A673 (cell line): Measurements from ENCODE around the gene GRAMD1B. TPM values are rescaled to one million over a fixed set of nuclear protein-coding genes. Genes with fewer than 3 reads are reported as not detected.

Source experiments
- BruUV-seq: library from RNA; stranded (reverse); fragments of 400-500 nt; replicated peaks from 2 replicates; lab custom pipeline; 2021; lab: Mats Ljungman, UMichigan
- CTCF ChIA-PET: fragments of 300-600 bp; sonication (Branson Sonifier 250); formaldehyde crosslinking; loops from one replicate; lab custom pipeline; 2022; ENCODE audit warnings: antibody characterized with exemption; lab: Charles Lee
- POLR2A ChIA-PET: fragments of 300-600 bp; sonication (Branson Sonifier 250); formaldehyde crosslinking; loops from one replicate; lab custom pipeline; 2022; ENCODE audit warnings: antibody characterized with exemption; ENCODE audit not compliant: low non-redundant PET; lab: Charles Lee
- DNase-seq: peaks from one replicate; pipeline ENCODE4 v3.0.0-alpha.2; 2015; ENCODE audit warnings: low spot score
- H3K27ac ChIP-seq: fragments of 200-600 bp; sonication (generic); 2 replicates; pipeline ENCODE4 v1.5.1; 2016; ENCODE audit warnings: mixed run types, low read depth, mild to moderate bottlenecking, mixed read lengths, antibody characterized with exemption, low read length; ENCODE audit not compliant: poor library complexity, severe bottlenecking
- H3K27me3 ChIP-seq: fragments of 200-600 bp; sonication (generic); replicated peaks from 2 replicates; pipeline ENCODE4 v1.6.1; 2017; ENCODE audit warnings: mixed run types, low read depth, mild to moderate bottlenecking, mixed read lengths, antibody characterized with exemption, low read length; ENCODE audit not compliant: insufficient read depth, poor library complexity
- H3K36me3 ChIP-seq: fragments of 200-600 bp; sonication (generic); 2 replicates; pipeline ENCODE4 v1.6.1; 2016; ENCODE audit warnings: mixed run types, mild to moderate bottlenecking, mixed read lengths, antibody characterized with exemption, low read length; ENCODE audit not compliant: insufficient read depth, poor library complexity, severe bottlenecking
- H3K4me1 ChIP-seq: fragments of 200-600 bp; sonication (generic); 2 replicates; pipeline ENCODE4 v1.6.1; 2017; ENCODE audit warnings: mixed run types, mild to moderate bottlenecking, mixed read lengths, antibody characterized with exemption, low read length; ENCODE audit not compliant: insufficient read depth, poor library complexity, severe bottlenecking
- H3K4me3 ChIP-seq: fragments of 200-600 bp; sonication (generic); 2 replicates; pipeline ENCODE4 v1.5.1; 2016; ENCODE audit warnings: low read depth, mixed run types, mild to moderate bottlenecking, mixed read lengths, low read length; ENCODE audit not compliant: poor library complexity, severe bottlenecking
- H3K9me3 ChIP-seq: fragments of 200-600 bp; sonication (generic); 2 replicates; pipeline ENCODE4 v1.6.1; 2016; ENCODE audit warnings: mixed run types, low read depth, mild to moderate bottlenecking, mixed read lengths, antibody characterized with exemption, low read length; ENCODE audit not compliant: poor library complexity, severe bottlenecking
- CTCF ChIP-seq: fragments of 300-800, 200-600 bp; sonication (generic); conservative IDR thresholded peaks from 2 replicates; pipeline ENCODE4 v1.5.1; 2017; ENCODE audit warnings: low read depth, mild to moderate bottlenecking, antibody characterized with exemption, low read length, moderate library complexity, mixed read lengths
- EZH2 ChIP-seq: fragments of 200-600 bp; sonication (generic); IDR thresholded peaks from 2 replicates; pipeline ENCODE4 v1.6.1; 2017; ENCODE audit warnings: borderline replicate concordance, low read depth, mild to moderate bottlenecking, mixed read lengths, antibody characterized with exemption, low read length; ENCODE audit not compliant: poor library complexity, severe bottlenecking
- intact Hi-C: fragments of 100-400 bp; cut with micrococcal nuclease; formaldehyde crosslinking; loops from one replicate; pipeline ENCODE4 v1.10.0; 2022; ENCODE audit not compliant: unreplicated experiment
- total RNA-seq: library from RNA; stranded (reverse); gene quantifications from 2 replicates; pipeline ENCODE4 v1.2.3, GENCODE V29; 2021

Gene GRAMD1B
- total RNA-seq, 1 experiment from 2014 or later, result 13.0 TPM

- no peak for DNase-seq
- TF ChIP-seq EZH2 (no peak), CTCF (no peak)
- H3K4me3 ChIP-seq, result no peak overlapping the region
- POLR2A ChIA-PET, result interaction anchor here (0.7 kb wide), 1 partner anchor 185 kb away, joined by 3 read pairs; no protein-coding TSS in a partner anchor
- no peaks in the 10 kb centered on the region for H3K27me3 ChIP-seq
- H3K9me3 ChIP-seq, result no peaks in the 10 kb centered on the region
- intact Hi-C loops, result no loop called here
- no peak overlapping the region for H3K27ac ChIP-seq
- CTCF ChIA-PET, result no interaction called here
- H3K36me3 ChIP-seq, result no peaks in the 10 kb centered on the region
- no TSS peak for BruUV-seq
- H3K4me1 ChIP-seq, result peaks cover 5% of the 10 kb centered on the region
Measured at GRCh38 chr11:123481640-123482039, 51.6 kb downstream of the GRAMD1B start.

- no peak for DNase-seq
- TF ChIP-seq EZH2 (no peak), CTCF (no peak)
- intact Hi-C loops, result no loop called here
- no TSS peak for BruUV-seq
- Histone ChIP-seq H3K36me3 (no peaks in the 10 kb centered on the region), H3K4me1 (peaks cover 5% of the 10 kb centered on the region), H3K9me3 (no peaks in the 10 kb centered on the region), H3K27me3 (no peaks in the 10 kb centered on the region), H3K27ac (no peak overlapping the region), H3K4me3 (no peak overlapping the region)
- CTCF ChIA-PET, result no interaction called here
- POLR2A ChIA-PET, result interaction anchor here (0.7 kb wide), 1 partner anchor 185 kb away, joined by 3 read pairs; no protein-coding TSS in a partner anchor
Measured at GRCh38 chr11:123482218-123482617, 52.1 kb downstream of the GRAMD1B start.

GRCh38 chr11:123483058-123483457 is 53.0 kb downstream of the GRAMD1B start:
- Histone ChIP-seq H3K27me3 (no peaks in the 10 kb centered on the region), H3K4me1 (peaks cover 2% of the 10 kb centered on the region), H3K9me3 (no peaks in the 10 kb centered on the region), H3K36me3 (no peaks in the 10 kb centered on the region), H3K27ac (no peak overlapping the region), H3K4me3 (no peak overlapping the region)
- ChIA-PET POLR2A (no interaction called here), CTCF (interaction anchor here (0.6 kb wide), 1 partner anchor 19 kb away, joined by 3 read pairs; no protein-coding TSS in a partner anchor)
- BruUV-seq, result no TSS peak
- DNase-seq, result no peak
- TF ChIP-seq EZH2 (no peak), CTCF (no peak)
- intact Hi-C loops, result no loop called here
